K562 (cell line): Measurements from ENCODE around the gene RGS6.

Source experiments
- EP300 ChIP-seq: IDR thresholded peaks from 2 replicates; pipeline ENCODE4 v1.6.1; 2012; ENCODE audit warnings: low read length, improper control_type of control experiment
- EZH2 ChIP-seq: IDR thresholded peaks from 2 replicates; pipeline ENCODE4 v1.6.1; 2012; ENCODE audit warnings: low read depth, mild to moderate bottlenecking, inconsistent platforms, low read length, borderline replicate concordance
- ZNF124 ChIP-seq: sonication (generic); formaldehyde crosslinking; IDR thresholded peaks from 2 replicates; pipeline ENCODE4 v1.8.1; 2022; ENCODE audit warnings: missing genetic modification reagents
- ZNF551 ChIP-seq: fragments of 250-450 bp; sonication (Bioruptor Pico); IDR thresholded peaks from 2 replicates; pipeline ENCODE4 v1.5.0; 2021; ENCODE audit warnings: mild to moderate bottlenecking, moderate library complexity

- no peak for TF ChIP-seq EP300
- no peak for TF ChIP-seq ZNF551 (CRISPR knock-in tag)
- no peak for TF ChIP-seq EZH2
- no peak for TF ChIP-seq ZNF124 (CRISPR knock-in tag)
Observed at GRCh38 chr14:72401632-72402376, 469.6 kb downstream of the RGS6 start.
